Activated B cell treated with CpG ODN at 0.5 μM for 24 hours (primary cell): ENCODE measurements around the gene TSPEAR. TPM values are rescaled to one million over a fixed set of nuclear protein-coding genes. Genes with fewer than 3 reads are reported as not detected.

Experiments used
- ATAC-seq: fragments of 200-7000 bp; cut with Tn5 transposase; one replicate; pipeline ENCODE4 v1.10.0; 2021; ENCODE audit warnings: low read depth, mild to moderate bottlenecking, moderate library complexity
- CTCF ChIA-PET: fragments of 350-600 bp; sonication (Branson Sonifier 250); formaldehyde crosslinking; loops from one replicate; lab custom pipeline; 2021; ENCODE audit warnings: antibody characterized with exemption; lab: Charles Lee
- POLR2A ChIA-PET: fragments of 350-600 bp; sonication (Branson Sonifier 250); formaldehyde crosslinking; loops from one replicate; lab custom pipeline; 2021; ENCODE audit warnings: antibody characterized with exemption; lab: Charles Lee
- DNase-seq: peaks from one replicate; pipeline ENCODE4 v3.0.0; 2022
- H3K27ac Mint-ChIP-seq: one replicate; pipeline ENCODE4 v1.8.0; 2020; ENCODE audit warnings: mixed read lengths
- H3K27me3 Mint-ChIP-seq: one replicate; pipeline ENCODE4 v1.8.0; 2021; ENCODE audit warnings: mixed read lengths
- H3K36me3 Mint-ChIP-seq: one replicate; pipeline ENCODE4 v1.8.0; 2021; ENCODE audit warnings: low read depth, mixed read lengths
- H3K4me1 Mint-ChIP-seq: one replicate; pipeline ENCODE4 v1.8.0; 2021; ENCODE audit warnings: mixed read lengths
- H3K4me3 Mint-ChIP-seq: one replicate; pipeline ENCODE4 v1.8.0; 2020; ENCODE audit warnings: mild to moderate bottlenecking, mixed read lengths
- H3K9me3 Mint-ChIP-seq: one replicate; pipeline ENCODE4 v1.8.0; 2020; ENCODE audit warnings: mixed read lengths
- intact Hi-C: fragments of 100-400 bp; cut with micrococcal nuclease; formaldehyde crosslinking; loops from one replicate; pipeline ENCODE4 v1.15.1; 2024
- total RNA-seq: library from RNA; stranded (reverse); gene quantifications from 2 replicates; pipeline ENCODE4 v1.2.3, GENCODE V29; 2022
- TF ChIP-seq, protein P1 (sequence below): fragments of 200-600 bp; IDR thresholded peaks from one replicate; pipeline ENCODE4 v1.8.0; 2022; ENCODE audit warnings: antibody characterized with exemption, mild to moderate bottlenecking

The TSPEAR gene
- total RNA-seq, 1 donor from 2014 or later = not detected

DNA sequence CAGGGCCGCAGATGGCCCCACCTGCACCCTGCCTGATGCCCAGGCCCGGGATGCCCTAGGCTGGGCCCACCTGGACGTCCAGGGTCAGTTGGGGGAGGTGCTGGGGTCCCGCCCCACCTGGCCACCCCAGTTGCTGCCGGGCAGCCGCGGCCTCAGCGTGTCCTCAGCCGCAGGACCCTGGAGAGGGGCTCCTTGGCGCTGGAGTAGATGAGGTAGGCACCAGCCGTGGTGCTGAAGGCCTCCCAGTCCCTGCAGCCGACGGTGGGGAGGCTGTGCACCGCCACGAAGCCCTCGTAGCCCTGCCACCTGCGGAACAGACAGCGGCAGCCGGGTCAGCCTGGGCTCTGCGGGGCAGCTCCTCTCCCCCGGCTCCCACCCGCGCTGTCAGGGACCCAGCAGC is 211.7 kb downstream of the TSPEAR start:
- no peaks in the 10 kb centered on the region for H3K36me3 Mint-ChIP-seq
- intact Hi-C loops = no loop called here
- ATAC-seq = no peak

GRCh38 chr21:44499211-44499560 is 212.2 kb downstream of the TSPEAR start:
- ChIA-PET CTCF (no interaction called here), POLR2A (no interaction called here)
- Mint-ChIP-seq H3K4me3 (no peak overlapping the region), H3K27me3 (peaks cover 16% of the 10 kb centered on the region), H3K4me1 (peaks cover 3% of the 10 kb centered on the region), H3K9me3 (no peaks in the 10 kb centered on the region), H3K36me3 (no peaks in the 10 kb centered on the region), H3K27ac (no peak overlapping the region)
- intact Hi-C loops = no loop called here
- TF ChIP-seq, protein P1, sequence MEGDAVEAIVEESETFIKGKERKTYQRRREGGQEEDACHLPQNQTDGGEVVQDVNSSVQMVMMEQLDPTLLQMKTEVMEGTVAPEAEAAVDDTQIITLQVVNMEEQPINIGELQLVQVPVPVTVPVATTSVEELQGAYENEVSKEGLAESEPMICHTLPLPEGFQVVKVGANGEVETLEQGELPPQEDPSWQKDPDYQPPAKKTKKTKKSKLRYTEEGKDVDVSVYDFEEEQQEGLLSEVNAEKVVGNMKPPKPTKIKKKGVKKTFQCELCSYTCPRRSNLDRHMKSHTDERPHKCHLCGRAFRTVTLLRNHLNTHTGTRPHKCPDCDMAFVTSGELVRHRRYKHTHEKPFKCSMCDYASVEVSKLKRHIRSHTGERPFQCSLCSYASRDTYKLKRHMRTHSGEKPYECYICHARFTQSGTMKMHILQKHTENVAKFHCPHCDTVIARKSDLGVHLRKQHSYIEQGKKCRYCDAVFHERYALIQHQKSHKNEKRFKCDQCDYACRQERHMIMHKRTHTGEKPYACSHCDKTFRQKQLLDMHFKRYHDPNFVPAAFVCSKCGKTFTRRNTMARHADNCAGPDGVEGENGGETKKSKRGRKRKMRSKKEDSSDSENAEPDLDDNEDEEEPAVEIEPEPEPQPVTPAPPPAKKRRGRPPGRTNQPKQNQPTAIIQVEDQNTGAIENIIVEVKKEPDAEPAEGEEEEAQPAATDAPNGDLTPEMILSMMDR = no peak
- no peak for DNase-seq
- no peak for ATAC-seq

More for the DNA sequence above, 211.7 kb downstream of the TSPEAR start:
- peaks cover 4% of the 10 kb centered on the region for H3K4me1 Mint-ChIP-seq
- POLR2A ChIA-PET = no interaction called here
- CTCF ChIA-PET = no interaction called here
- TF ChIP-seq, protein P1 = no peak
- no peak overlapping the region for H3K4me3 Mint-ChIP-seq
- no peaks in the 10 kb centered on the region for H3K9me3 Mint-ChIP-seq
- peaks cover 16% of the 10 kb centered on the region for H3K27me3 Mint-ChIP-seq
- no peak for DNase-seq
- no peak overlapping the region for H3K27ac Mint-ChIP-seq

GRCh38 chr21:44498280-44499210 is 212.8 kb downstream of the TSPEAR start:
- no peak overlapping the region for H3K4me3 Mint-ChIP-seq
- no peaks in the 10 kb centered on the region for H3K4me1 Mint-ChIP-seq
- H3K27me3 Mint-ChIP-seq = peaks cover 16% of the 10 kb centered on the region
- DNase-seq (no peak), ATAC-seq (no peak)
- no peak overlapping the region for H3K27ac Mint-ChIP-seq
- TF ChIP-seq, protein P1 = no peak
- no peaks in the 10 kb centered on the region for H3K9me3 Mint-ChIP-seq
- intact Hi-C loops = no loop called here
- ChIA-PET POLR2A (no interaction called here), CTCF (no interaction called here)
- no peaks in the 10 kb centered on the region for H3K36me3 Mint-ChIP-seq

DNA sequence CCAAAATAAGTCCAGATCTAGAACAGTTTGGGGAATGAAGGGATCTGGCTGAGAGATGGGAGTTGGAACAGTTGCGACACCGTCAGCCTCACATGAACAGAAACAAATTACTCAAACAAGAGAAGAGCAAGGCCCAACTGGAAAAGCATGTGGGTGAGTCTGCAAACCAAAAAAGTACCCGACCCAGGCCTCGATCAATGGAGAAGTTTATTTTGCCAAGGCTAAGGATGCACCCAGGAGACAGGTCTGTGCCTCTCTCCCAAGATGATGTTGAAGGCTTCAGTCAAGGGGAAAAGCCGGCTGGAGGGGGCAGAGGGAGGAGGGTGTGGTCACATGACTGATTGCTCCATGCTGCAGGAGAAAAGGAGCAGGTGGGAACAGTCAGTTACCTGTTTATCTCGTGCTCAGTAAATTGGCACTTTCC is 213.7 kb downstream of the TSPEAR start:
- ATAC-seq (no peak), DNase-seq (no peak)
- Mint-ChIP-seq H3K9me3 (peaks cover 4% of the 10 kb centered on the region), H3K27me3 (peaks cover 16% of the 10 kb centered on the region), H3K27ac (no peak overlapping the region), H3K4me1 (no peaks in the 10 kb centered on the region), H3K36me3 (no peaks in the 10 kb centered on the region), H3K4me3 (no peak overlapping the region)
- intact Hi-C loops = no loop called here
- POLR2A ChIA-PET = no interaction called here
- CTCF ChIA-PET = no interaction called here
- TF ChIP-seq, protein P1 = no peak
